Pons (tissue), 1 donor: ENCODE measurements around the gene NPAS1.

ENCODE experiments used
- DNase-seq: peaks from one replicate; pipeline ENCODE4 v3.0.0-alpha.2; 2016; ENCODE audit warnings: low spot score

Gene NPAS1, protein sequence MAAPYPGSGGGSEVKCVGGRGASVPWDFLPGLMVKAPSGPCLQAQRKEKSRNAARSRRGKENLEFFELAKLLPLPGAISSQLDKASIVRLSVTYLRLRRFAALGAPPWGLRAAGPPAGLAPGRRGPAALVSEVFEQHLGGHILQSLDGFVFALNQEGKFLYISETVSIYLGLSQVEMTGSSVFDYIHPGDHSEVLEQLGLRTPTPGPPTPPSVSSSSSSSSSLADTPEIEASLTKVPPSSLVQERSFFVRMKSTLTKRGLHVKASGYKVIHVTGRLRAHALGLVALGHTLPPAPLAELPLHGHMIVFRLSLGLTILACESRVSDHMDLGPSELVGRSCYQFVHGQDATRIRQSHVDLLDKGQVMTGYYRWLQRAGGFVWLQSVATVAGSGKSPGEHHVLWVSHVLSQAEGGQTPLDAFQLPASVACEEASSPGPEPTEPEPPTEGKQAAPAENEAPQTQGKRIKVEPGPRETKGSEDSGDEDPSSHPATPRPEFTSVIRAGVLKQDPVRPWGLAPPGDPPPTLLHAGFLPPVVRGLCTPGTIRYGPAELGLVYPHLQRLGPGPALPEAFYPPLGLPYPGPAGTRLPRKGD

GRCh38 chr19:47019431-47020041 lies at the start of gene NPAS1:
TSS of gene NPAS1 (plus strand) at chr19:47019837. CDS start at chr19:47021048, 1,211 bp downstream.
- no peak for DNase-seq

DNA sequence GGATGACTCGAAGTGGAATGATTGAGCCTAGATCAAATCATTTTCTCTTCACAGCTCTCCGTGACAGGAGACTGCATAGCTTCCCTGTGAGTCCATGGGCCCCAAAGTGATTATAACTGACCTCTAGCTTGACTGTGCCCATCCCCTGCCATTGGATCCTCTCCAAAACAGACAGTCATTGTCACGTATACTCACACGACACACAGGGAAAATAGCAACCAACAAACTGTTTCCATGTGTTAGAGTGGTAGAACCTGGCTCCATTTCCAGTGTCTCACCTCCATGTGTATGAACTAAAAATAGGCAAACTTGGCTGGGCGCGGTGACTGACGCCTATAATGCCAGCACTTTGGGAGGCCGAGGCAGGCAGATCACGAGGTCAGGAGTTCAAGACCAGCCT lies 48.8 kb upstream of the NPAS1 start:
- no peak for DNase-seq

- DNase-seq = no peak
Measured at GRCh38 chr19:46972311-46972710, 47.3 kb upstream of the NPAS1 start.

- DNase-seq = no peak
Measured at GRCh38 chr19:46974181-46974580, 45.5 kb upstream of the NPAS1 start.

- DNase-seq = no peak
Measured at GRCh38 chr19:46975011-46975924, 44.4 kb upstream of the NPAS1 start.

DNA sequence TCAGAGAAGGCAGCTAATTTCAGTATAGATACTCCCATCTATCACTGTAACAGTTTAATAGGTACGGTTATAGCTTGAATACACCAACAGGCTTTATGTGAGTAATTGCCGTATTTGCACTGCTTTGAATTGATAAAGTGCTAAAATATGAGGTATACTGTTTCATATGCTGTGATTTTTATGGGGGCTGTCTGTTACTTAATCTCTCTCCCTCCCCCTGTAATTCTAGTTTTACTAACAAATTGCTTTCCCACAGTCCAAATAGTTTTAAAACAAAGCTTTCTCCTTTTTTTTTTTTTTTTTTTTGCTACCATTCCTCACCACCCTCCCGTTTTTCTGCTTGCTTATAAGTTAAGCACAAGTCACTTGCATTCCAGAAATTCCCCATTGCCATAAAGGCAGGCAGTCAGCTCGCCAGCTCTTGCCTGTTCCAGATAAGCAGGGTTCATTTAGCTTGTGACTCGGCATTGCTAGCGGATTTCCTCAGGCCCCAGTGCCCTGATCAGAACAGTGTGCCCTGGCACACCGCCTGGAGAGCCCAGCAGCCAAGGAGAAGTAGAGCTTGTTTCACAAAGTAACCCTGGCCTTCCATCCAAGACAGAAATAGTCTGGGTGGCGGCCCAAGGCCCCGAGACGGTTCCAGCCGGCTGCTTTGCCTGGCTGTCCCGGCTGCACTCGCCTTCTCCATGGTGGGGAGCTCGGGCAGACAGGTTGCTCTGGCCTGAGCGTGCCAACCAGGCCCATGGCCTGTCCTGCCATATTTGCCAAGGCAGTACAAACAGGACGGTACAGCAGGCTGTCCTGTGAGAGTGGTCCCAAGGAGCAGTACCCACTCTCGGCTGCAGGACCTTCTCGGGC lies 43.5 kb upstream of the NPAS1 start:
- DNase-seq = peak; percentile 92

DNA sequence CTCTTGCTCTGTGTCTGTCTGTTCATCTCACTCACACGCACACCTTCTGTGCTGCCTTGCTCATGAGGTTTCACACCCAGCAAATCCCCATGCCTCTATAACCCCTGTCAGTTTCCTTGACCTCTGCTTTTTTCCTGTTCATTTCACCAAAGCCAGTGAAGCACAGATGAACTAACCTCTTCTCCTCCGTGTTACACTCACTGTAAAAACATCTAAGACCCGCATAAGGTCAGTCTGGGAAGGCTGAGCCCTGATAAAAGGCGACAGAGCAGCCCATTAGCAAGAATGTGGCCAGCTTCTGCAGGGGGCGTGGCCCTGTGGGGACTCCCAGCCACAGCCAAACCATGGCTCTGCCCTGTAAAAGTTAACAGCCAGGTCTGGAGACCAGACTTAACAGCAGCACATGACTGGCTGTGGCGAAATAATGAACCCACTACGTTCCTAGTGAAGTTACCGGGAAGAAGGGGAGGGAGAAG lies 42.8 kb upstream of the NPAS1 start:
- DNase-seq = no peak

GRCh38 chr19:46977548-46977947 lies 42.1 kb upstream of the NPAS1 start:
- DNase-seq = no peak

GRCh38 chr19:46978171-46978869 lies 41.3 kb upstream of the NPAS1 start:
- DNase-seq = no peak

DNA sequence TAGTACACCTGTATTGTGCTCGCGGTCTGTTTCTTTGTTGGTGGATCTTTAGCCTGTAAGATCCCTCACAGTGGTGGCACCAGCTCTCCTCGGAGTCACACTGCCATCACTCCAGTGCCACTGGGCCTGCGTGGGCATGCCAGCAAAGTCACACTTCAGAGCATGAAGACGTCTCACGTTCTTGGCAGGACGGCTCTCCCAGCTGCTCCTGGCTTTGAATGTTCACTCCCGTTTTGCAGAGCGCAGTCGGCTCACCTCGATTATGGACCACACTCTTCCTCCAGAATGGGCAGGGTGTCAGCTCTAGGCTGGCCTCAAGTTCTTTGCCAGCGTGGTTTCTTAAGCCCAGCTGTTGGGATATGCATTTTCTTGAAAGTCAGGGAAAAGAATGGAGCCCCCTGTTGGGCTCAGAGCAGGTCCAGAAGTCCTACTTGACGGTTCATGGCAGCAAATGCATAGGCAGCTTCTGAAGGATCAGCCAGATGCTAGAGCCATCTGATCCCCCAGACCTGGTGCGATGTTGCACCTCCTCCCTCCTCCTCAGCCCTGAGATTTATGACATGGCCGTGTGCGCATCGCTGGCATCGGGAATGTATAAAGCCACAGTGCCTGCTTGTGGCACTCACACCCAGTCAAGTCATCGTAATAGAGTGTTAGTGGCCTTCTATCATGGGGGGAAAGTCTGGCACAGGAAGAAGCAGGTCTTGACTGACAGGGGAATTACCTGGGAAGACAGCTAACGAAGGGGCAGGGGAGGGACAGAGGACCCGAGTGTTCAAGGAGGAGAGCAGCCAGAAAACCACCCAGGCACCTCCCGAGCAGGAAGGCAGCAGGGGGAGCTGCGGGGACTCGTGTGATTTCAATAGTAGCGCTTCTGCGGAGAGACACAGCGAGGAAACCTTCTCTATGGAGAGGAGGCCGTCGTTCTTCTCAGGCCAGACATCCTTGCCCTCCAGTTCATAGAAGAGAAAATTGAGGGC lies 40.2 kb upstream of the NPAS1 start:
- DNase-seq = no peak

GRCh38 chr19:46980761-46981160 lies 38.9 kb upstream of the NPAS1 start:
- no peak for DNase-seq

DNA sequence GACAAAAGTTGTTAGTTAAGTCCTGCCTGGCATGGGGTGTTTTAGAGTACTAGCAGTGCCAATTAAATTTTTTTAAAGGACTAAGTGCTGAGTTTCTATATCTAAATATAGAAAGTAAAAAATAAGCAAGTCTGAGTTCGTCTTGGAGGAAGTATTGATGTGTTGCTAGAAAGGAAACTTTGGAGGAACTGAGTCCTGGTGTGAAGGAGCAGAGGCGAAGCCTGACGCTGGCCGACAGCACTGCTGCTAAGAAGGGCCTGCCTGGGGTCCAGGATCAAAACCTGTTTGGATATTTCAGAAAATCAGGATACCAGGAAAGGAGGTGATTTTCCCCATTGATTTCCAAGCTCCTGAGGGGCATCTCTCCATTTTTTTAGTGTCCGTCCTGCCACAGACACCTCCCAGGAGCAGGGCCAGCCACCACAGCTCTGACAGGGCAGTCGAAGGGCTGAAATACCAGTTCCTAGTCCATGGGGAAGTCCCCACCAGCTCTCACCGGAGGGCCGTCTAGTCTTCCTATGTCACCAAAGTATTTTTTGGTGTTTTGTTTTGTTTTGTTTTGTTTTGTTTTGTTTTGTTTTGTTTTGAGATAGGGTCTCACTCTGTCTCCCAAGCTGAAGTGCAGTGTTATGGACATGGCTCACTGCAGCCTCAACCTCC lies 38.2 kb upstream of the NPAS1 start:
- peak; percentile 69 for DNase-seq

DNA sequence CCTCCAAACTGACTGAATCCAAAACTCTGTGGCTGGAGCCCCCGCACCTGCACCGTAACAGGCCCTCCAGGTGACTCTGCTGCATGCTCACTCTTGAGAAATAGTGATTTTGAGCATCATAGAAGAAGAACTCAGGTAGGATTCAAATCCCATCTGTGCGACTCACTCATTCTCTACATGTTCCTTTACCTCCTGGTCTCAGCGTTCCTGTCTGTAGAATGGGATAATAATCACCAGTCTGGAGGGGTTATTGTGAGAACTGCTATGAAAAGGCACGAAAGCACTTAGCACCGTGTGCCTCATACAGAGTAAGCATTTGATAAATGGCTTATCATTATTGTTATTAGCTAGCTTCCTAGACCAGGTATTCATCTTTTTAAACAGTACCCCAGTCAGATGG lies 36.5 kb upstream of the NPAS1 start:
- DNase-seq = no peak

DNA sequence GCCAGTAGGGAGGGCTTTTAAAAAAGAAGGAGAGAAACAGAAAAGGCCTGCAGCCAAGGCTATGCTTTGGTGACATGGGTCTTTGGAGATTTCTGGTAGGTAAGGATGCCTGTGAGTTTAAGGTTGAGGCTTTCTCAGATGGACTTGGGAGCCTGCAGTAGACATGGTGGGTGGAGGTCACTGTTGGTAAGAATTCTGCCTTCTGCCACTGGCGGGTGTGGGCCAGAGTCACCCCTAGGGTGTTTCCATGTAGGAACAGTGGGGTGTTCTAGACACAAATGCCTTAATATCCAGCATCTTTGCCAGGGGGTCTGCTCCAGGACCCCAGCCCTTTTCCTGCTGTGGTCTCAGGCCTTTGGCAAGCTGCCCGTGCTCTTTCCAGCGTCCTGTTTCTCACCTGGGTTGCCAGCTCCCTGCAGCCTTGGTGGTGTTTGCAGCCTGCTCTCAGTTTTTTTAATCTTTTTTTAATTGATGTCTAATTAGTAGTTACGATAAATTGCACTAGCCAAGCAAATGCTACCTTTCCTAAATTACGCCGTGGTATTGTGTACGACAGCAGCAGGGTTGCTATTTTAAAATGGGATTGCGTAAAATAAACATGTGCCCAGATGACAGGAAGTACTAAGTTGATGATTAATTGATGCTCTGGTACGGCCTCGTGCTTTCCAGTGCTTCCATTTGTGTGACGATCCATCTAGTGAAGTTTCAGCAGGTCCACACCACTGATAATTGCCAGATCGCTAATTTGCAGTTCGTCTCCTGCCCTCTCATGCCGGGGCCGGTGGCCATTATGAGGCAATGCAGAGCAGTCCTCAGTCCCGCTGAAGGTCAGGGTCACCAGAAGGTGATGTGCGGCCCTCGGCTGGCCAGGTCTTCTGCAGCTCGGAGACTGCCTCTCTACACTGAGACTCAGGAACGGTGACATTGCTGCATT lies 35.3 kb upstream of the NPAS1 start:
- DNase-seq = no peak

DNA sequence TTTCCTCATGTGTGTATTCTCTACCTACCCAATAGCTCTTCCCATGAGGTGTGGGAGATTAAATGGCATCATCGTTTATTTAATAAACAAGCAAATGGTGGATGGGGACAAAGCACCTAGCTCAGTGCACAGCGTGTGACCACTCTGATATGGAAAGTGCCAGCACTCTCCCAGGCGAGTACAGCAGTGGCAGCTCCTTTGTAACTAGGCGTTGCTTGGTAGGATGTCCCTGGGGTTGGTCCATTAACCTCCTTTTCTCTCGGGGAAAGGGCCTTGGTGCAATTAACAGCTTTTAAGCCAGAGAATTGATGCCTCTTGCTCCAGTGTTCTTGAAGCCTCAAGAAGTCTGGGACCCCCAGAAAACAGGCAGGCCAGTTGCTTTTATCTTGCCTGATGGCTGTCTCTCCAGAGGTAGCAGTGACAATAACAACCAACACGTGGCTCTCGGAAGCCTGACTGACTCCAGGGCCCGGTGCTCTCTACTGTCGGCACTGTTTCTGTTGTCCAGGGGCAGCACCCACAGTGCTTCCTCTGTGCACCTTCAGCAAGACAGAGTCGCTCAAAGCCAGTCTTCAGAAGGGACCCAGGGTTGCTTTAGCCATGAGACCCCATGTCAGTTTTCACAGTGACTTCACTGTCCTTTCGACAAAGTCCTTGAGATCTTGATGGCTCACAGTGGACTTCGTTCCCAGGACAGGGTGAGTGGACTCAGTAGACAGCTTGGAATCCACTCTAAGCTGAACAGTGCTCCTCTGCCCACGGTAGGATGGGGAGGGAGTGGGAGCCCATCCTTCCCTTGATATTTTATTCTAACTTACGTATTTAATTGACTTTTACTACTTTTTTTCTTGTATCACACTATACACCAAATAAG lies 33.9 kb upstream of the NPAS1 start:
- no peak for DNase-seq

DNA sequence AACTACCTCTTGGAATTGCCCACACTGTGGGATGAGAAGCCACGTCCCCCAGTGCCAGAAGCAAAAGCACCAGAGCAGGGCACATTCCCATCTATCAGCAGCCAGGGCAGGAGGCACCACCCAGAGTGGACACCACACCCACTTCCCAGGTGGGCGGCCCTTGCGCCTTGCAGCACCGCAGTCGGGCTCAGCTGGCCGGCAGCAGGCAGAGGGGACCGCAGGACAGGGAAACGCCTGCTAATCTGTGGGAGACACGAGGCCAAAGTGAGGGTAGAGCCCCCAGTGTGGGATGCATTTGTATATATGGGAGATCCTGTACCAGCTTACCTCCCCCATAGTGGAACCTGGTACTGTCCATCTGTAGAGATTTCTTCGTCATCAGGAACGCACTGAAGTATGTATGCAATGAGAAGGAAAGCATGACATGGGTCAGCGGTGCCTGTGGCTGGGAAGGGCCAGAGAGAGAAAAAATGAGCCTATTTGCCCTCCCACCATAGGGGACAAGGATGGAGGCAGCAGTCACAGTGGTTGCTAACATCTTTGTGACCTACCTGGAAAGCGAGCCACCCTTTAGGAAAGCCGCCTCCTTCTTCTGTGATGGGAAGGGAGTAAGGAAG lies 30.9 kb upstream of the NPAS1 start:
- DNase-seq = no peak
